ENCODE data around the gene APOM. TPM values are rescaled to one million over a fixed set of nuclear protein-coding genes. Genes with fewer than 3 reads are reported as not detected.

Gene APOM
- total RNA-seq, 1 experiment from 2014 or later = 1.4 TPM

GRCh38 chr6:31680226-31681134 lies 24.8 kb downstream of the APOM start, which contains the start of gene LY6G5C:
Gene LY6G5C (minus strand): TSS chr6:31681067. CDS start chr6:31680373, 694 bp downstream.
- DNase-seq (ENCODE audit: low read depth) = peak; percentile 90

GRCh38 chr6:31681135-31681671 lies 25.5 kb downstream of the APOM start:
- DNase-seq (ENCODE audit: low read depth) = peak; percentile 49

- no peak for DNase-seq (ENCODE audit: low read depth)
These were observed 27.9 kb downstream of the APOM start for GRCh38 chr6:31683591-31683990.

- no peak for DNase-seq (ENCODE audit: low read depth)
These were observed 30.8 kb downstream of the APOM start for GRCh38 chr6:31686483-31686882.

- DNase-seq (ENCODE audit: low read depth) = no peak
These were observed 31.6 kb downstream of the APOM start for GRCh38 chr6:31687321-31687720.

- no peak for DNase-seq (ENCODE audit: low read depth)
These were observed 32.4 kb downstream of the APOM start for GRCh38 chr6:31687860-31688693.

GRCh38 chr6:31689249-31690110 lies 33.8 kb downstream of the APOM start:
- no peak for DNase-seq (ENCODE audit: low read depth)

GRCh38 chr6:31690231-31691077 lies 34.8 kb downstream of the APOM start:
- peak; percentile 58 for DNase-seq (ENCODE audit: low read depth)

- no peak for DNase-seq (ENCODE audit: low read depth)
These were observed 35.4 kb downstream of the APOM start for GRCh38 chr6:31691078-31691463.

GRCh38 chr6:31691564-31692108 lies 35.9 kb downstream of the APOM start:
- no peak for DNase-seq (ENCODE audit: low read depth)

- DNase-seq (ENCODE audit: low read depth) = no peak
These were observed 36.7 kb downstream of the APOM start for GRCh38 chr6:31692353-31692752.

GRCh38 chr6:31692886-31693285 lies 37.2 kb downstream of the APOM start:
- no peak for DNase-seq (ENCODE audit: low read depth)

- no peak for DNase-seq (ENCODE audit: low read depth)
These were observed 37.8 kb downstream of the APOM start for GRCh38 chr6:31693535-31693934.

- DNase-seq (ENCODE audit: low read depth) = no peak
These were observed 41.9 kb downstream of the APOM start for GRCh38 chr6:31697555-31697954.

GRCh38 chr6:31700740-31701401 lies 45.2 kb downstream of the APOM start:
- no peak for DNase-seq (ENCODE audit: low read depth)

GRCh38 chr6:31701666-31702404 lies 46.1 kb downstream of the APOM start:
- peak; percentile 31 for DNase-seq (ENCODE audit: low read depth)

- DNase-seq (ENCODE audit: low read depth) = no peak
These were observed 46.7 kb downstream of the APOM start for GRCh38 chr6:31702405-31702818.

- DNase-seq (ENCODE audit: low read depth) = peak; percentile 100
These were observed 47.4 kb downstream of the APOM start, which contains the start of gene ABHD16A for GRCh38 chr6:31702819-31703716. Gene ABHD16A (minus strand): TSS chr6:31703324. CDS start chr6:31703281, 43 bp downstream.
